ENCODE results near the gene FAU. TPM values are rescaled to one million over a fixed set of nuclear protein-coding genes. Genes with fewer than 3 reads are reported as not detected.

The FAU gene
- total RNA-seq, 2 experiments from 2014 or later: 1,937 to 1,976 TPM

DNA sequence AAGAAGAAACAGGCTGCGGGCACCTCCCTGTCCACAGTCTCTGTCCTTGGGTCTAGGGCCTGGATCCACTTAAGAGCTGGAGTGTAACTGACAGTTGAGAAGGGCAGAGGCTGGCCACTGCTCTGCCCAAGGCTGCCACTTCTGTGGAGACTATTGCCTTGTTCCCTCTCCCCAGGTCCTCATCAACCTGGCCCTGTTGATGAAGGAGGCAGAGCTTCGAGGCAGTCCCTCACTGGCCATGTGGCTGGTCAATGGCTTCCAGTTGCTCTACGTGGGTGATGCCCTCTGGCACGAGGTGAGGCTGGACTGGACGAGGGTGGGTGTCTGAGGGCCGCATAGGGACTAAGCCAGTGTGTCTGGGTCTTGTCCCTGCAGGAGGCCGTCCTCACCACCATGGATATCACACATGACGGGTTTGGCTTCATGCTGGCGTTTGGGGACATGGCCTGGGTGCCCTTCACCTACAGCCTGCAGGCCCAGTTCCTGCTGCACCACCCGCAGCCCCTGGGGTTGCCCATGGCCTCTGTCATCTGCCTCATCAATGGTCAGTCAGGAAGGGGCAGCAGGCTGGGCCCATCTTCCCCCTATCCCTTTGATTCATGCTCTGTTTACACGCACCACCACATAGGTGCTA, 7.3 kb downstream of the FAU start:
- Mint-ChIP-seq H3K36me3 (ENCODE audit: low read depth) (peaks cover 45% of the 10 kb centered on the region), H3K27me3 (no peaks in the 10 kb centered on the region), H3K4me1 (ENCODE audit: low read depth) (peaks cover 51% of the 10 kb centered on the region), H3K27ac (peak overlapping the region; percentile 92), H3K9me3 (no peaks in the 10 kb centered on the region), H3K4me3 (peak overlapping the region; percentile 95)
- peaks cover 29% of the 10 kb centered on the region for H3K36me3 ChIP-seq (ENCODE audit: insufficient read depth, low read length)
- no peak for ATAC-seq (ENCODE audit: poor library complexity)
- ChIA-PET POLR2A (interaction anchor here (0.6 to 1.5 kb wide), 4 partner anchors 7 to 268 kb away, joined by 3 to 6 read pairs (median 4); partner anchors contain the start of genes FAU, MRPL49 and SYVN1), CTCF (interaction anchor here (1.4 kb wide), 1 partner anchor 66 kb away, joined by 3 read pairs; no protein-coding TSS in a partner anchor)
- H3K4me3 ChIP-seq (ENCODE audit: low read length): no peak overlapping the region
- H3K27ac ChIP-seq (ENCODE audit: low read depth in 1 of 2, low read length in 2 of 2): no peak overlapping the region
- TF ChIP-seq, protein P1, sequence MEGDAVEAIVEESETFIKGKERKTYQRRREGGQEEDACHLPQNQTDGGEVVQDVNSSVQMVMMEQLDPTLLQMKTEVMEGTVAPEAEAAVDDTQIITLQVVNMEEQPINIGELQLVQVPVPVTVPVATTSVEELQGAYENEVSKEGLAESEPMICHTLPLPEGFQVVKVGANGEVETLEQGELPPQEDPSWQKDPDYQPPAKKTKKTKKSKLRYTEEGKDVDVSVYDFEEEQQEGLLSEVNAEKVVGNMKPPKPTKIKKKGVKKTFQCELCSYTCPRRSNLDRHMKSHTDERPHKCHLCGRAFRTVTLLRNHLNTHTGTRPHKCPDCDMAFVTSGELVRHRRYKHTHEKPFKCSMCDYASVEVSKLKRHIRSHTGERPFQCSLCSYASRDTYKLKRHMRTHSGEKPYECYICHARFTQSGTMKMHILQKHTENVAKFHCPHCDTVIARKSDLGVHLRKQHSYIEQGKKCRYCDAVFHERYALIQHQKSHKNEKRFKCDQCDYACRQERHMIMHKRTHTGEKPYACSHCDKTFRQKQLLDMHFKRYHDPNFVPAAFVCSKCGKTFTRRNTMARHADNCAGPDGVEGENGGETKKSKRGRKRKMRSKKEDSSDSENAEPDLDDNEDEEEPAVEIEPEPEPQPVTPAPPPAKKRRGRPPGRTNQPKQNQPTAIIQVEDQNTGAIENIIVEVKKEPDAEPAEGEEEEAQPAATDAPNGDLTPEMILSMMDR (IDR thresholded peaks at IDR 0.05): no peak
- no peaks in the 10 kb centered on the region for H3K9me3 ChIP-seq (ENCODE audit: control insufficient read depth in 1 of 2, insufficient read depth in 1 of 2, low read length in 2 of 2)
- no peaks in the 10 kb centered on the region for H3K27me3 ChIP-seq (ENCODE audit: control insufficient read depth in 1 of 2, insufficient read depth in 2 of 2, low read length in 2 of 2)
- H3K4me1 ChIP-seq (ENCODE audit: insufficient read depth, low read length): peaks cover 75% of the 10 kb centered on the region
- intact Hi-C loops (cut with DNase I, micrococcal nuclease): loop anchor here (5.0 to 10.0 kb wide), 5 partner anchors 192 to 410 kb away; partner anchors contain the start of genes MAP4K2 (in 1 of the 2), PPP2R5B (in 1 of the 2) and SCYL1 (in 1 of the 2)
- DNase-seq: peak in 1 of 14 experiments; percentile 33

DNA sequence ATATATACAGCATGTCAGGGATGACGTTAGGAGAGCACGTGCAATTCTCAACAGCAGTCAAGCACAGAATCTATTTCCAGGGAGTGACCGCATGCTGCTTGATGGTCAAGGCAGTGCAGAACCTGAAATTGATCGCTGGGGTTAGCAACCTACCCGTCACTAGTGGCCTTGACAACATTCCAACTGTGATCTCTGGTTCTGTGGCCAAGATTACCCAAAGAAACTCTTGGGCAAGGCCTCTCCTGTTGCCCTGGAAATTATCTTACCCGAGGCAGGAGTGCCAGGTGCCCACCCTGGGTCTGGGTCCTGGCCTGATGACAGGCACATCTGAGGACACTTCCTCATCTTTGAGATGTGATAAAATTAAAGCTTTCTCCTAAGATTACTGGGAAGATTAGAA, 8.1 kb downstream of the FAU start:
- Histone ChIP-seq H3K4me1 (ENCODE audit: insufficient read depth, low read length) (peaks cover 75% of the 10 kb centered on the region), H3K4me3 (ENCODE audit: low read length) (no peak overlapping the region), H3K27me3 (ENCODE audit: control insufficient read depth in 1 of 2, insufficient read depth in 2 of 2, low read length in 2 of 2) (no peaks in the 10 kb centered on the region), H3K36me3 (ENCODE audit: insufficient read depth, low read length) (peaks cover 30% of the 10 kb centered on the region), H3K27ac (ENCODE audit: low read depth in 1 of 2, low read length in 2 of 2) (no peak overlapping the region), H3K9me3 (ENCODE audit: control insufficient read depth in 1 of 2, insufficient read depth in 1 of 2, low read length in 2 of 2) (no peaks in the 10 kb centered on the region)
- peak overlapping the region; percentile 95 for H3K4me3 Mint-ChIP-seq
- H3K27ac Mint-ChIP-seq: peak overlapping the region; percentile 92
- peaks cover 50% of the 10 kb centered on the region for H3K4me1 Mint-ChIP-seq (ENCODE audit: low read depth)
- peaks cover 43% of the 10 kb centered on the region for H3K36me3 Mint-ChIP-seq (ENCODE audit: low read depth)
- ATAC-seq (ENCODE audit: poor library complexity) (no peak), DNase-seq (peak in 1 of 14 experiments; percentile 25)
- H3K27me3 Mint-ChIP-seq: no peaks in the 10 kb centered on the region
- intact Hi-C loops (cut with DNase I, micrococcal nuclease): loop anchor here (2.0 to 10.0 kb wide), 3 partner anchors 67 to 411 kb away; partner anchors contain the start of genes CAPN1 (in 1 of the 2), MAP4K2 (in 1 of the 2) and SCYL1 (in 1 of the 2)
- TF ChIP-seq, protein P1 (IDR thresholded peaks at IDR 0.05): no peak
- no peaks in the 10 kb centered on the region for H3K9me3 Mint-ChIP-seq
- CTCF ChIA-PET: interaction anchor here (1.4 to 4.1 kb wide), 3 partner anchors 8 to 67 kb away, joined by 3 to 58 read pairs (median 19); partner anchors contain the start of genes FAU, MRPL49 and VPS51
- POLR2A ChIA-PET: interaction anchor here (0.6 to 6.5 kb wide), 4 partner anchors 8 to 245 kb away, joined by 3 to 91 read pairs (median 28); partner anchors contain the start of genes FAU, MRPL49, SYVN1 and VPS51

DNA sequence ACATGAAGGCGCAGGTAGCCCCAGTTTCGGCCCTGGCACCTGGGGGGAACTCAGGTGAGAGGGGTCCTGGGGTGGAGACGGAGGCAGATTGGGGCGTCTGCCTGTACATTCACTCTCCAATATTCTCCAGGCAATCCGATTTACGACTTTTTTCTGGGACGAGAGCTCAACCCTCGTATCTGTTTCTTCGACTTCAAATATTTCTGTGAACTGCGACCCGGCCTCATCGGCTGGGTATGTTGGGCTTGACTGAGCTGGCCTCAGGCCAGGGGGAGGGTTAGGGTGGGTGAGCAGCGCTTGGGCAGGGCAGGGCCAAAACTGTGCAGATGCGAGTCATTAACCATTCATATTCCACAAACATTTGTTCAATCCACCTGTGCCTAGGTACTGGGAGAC, 8.6 kb downstream of the FAU start:
- peak overlapping the region; percentile 95 for H3K4me3 Mint-ChIP-seq
- H3K36me3 Mint-ChIP-seq (ENCODE audit: low read depth): peaks cover 40% of the 10 kb centered on the region
- H3K4me1 ChIP-seq (ENCODE audit: insufficient read depth, low read length): peaks cover 75% of the 10 kb centered on the region
- DNase-seq (no peak), ATAC-seq (ENCODE audit: poor library complexity) (no peak)
- H3K27me3 ChIP-seq (ENCODE audit: control insufficient read depth in 1 of 2, insufficient read depth in 2 of 2, low read length in 2 of 2): no peaks in the 10 kb centered on the region
- ChIA-PET POLR2A (interaction anchor here (1.3 to 6.5 kb wide), 7 partner anchors 8 to 335 kb away, joined by 6 to 91 read pairs (median 11); partner anchors contain the start of genes CDCA5, FAU, MRPL49 and SAC3D1), CTCF (interaction anchor here (0.5 to 4.1 kb wide), 7 partner anchors 8 to 100 kb away, joined by 3 to 58 read pairs (median 4); partner anchors contain the start of genes ARL2, FAU, MRPL49 and VPS51)
- peaks cover 25% of the 10 kb centered on the region for H3K36me3 ChIP-seq (ENCODE audit: insufficient read depth, low read length)
- peak overlapping the region; percentile 92 for H3K27ac Mint-ChIP-seq
- H3K27me3 Mint-ChIP-seq: no peaks in the 10 kb centered on the region
- TF ChIP-seq, protein P1 (IDR thresholded peaks at IDR 0.05): no peak
- intact Hi-C loops (cut with DNase I, micrococcal nuclease): loop anchor here (2.0 to 10.0 kb wide), 3 partner anchors 67 to 411 kb away; partner anchors contain the start of genes CAPN1 (in 1 of the 2), MAP4K2 (in 1 of the 2) and SCYL1 (in 1 of the 2)
- peaks cover 45% of the 10 kb centered on the region for H3K4me1 Mint-ChIP-seq (ENCODE audit: low read depth)
- peak overlapping the region; percentile 81 for H3K4me3 ChIP-seq (ENCODE audit: low read length)
- H3K9me3 Mint-ChIP-seq: no peaks in the 10 kb centered on the region
- peak overlapping the region in 1 of 2 donors; percentile 68 for H3K27ac ChIP-seq (ENCODE audit: low read depth in 1 of 2, low read length in 2 of 2)
- no peaks in the 10 kb centered on the region for H3K9me3 ChIP-seq (ENCODE audit: control insufficient read depth in 1 of 2, insufficient read depth in 1 of 2, low read length in 2 of 2)

Data from CD4-positive, alpha-beta T cell (primary cell).